ENCODE measurements around the gene GNG8.

DNA sequence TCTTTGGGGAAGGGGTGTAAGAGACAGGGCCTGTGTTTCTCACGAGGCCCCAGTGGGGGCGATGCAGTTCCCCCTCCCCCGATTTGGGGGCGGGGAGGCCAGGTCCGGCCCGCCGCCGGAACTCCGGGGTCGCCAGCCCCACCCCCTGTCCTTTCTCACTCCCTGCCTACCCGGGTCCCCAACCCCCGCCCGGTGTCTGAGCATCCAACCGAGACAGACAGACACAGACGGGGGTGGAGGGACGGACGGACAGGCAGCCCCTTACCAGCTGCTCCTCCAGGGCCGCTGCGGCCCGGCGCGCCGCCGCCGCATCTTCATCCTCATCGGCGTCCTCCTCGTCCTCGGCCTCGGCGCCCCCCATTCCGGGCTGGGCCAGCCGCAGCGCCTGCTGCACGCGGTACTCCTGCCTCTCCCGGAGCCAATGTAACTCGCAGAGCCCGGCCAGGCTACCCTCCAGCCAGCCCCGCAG lies 24.6 kb upstream of the GNG8 start:
- TF ChIP-seq POLR2A (IDR thresholded peaks at IDR 0.05; ENCODE audit: low read length), result no peak
- TF ChIP-seq GATA1 (IDR thresholded peaks at IDR 0.05; ENCODE audit: low read depth, low read length), result no peak
